Astrocyte (in vitro differentiated cells and primary cell): Measurements from ENCODE around the gene CCNYL1.

Experiments
- CTCF ChIP-seq: IDR thresholded peaks from 2 replicates; pipeline ENCODE4 v1.5.1; 2011; ENCODE audit warnings: low read depth, mild to moderate bottlenecking, inconsistent platforms, low read length, moderate library complexity; ENCODE audit not compliant: insufficient read depth
- EZH2 ChIP-seq: IDR thresholded peaks from 2 replicates; pipeline ENCODE4 v1.6.1; 2012; ENCODE audit warnings: mild to moderate bottlenecking, low read length, inconsistent platforms; ENCODE audit not compliant: insufficient read depth

DNA sequence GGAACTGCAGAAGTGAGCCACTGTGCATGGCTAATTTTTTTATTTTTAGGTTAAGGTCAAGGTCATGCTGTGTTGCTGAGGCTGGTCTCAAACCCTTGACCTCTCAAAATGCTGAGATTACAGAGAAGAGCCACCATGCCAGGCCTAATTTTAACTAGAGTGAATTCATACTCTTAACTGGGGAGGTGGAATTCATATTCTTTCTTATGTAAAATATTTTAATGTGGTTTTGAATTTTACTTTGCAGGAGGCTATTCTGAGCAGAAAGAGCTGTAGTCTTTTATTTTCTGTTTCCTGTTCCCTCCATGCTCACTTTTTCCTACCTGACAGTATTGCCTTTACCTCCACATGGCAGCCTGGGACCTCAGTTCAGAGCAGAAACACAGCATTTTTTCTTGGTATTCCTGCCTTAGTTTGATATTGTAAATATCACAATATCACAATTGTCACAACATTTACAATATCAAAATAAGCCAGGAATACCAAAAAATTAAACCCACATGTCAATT lies 37.1 kb upstream of the CCNYL1 start:
- no peak for TF ChIP-seq CTCF
- TF ChIP-seq EZH2 = no peak
